ENCODE data around the gene ICE2.
"Not testable (repeated sequence)": the region's sequence is repeated elsewhere in the genome, so short reads cannot be mapped to it uniquely, and the experiment has no call there.

Gene ICE2

GRCh38 chr15:60442031-60442650 lies 36.8 kb downstream of the ICE2 start:
- DNase-seq: no peak

GRCh38 chr15:60441331-60441730 lies 37.6 kb downstream of the ICE2 start:
- no peak for DNase-seq

DNA sequence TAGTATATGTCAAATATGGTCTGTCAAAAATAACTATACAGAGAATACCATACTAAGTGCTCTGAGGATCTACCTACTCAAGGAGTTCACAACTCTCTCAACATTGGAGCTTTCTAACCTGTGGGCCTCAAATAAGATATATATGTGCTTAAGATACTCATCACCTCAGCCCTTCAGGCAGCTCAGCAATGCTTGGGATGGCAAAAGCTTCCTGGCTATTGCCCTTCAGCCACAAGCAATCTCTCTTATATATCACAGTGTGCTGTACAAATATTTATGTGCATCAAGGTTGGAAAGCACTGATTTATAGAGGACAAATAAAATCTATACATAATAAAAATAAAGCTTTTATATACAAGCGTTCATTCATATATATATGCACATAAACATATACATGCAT lies 40.3 kb downstream of the ICE2 start:
- no peak for DNase-seq

- DNase-seq: no peak
Measured at GRCh38 chr15:60428935-60429334, 50.0 kb downstream of the ICE2 start.

GRCh38 chr15:60426870-60427508 lies 52.0 kb downstream of the ICE2 start:
- no peak for DNase-seq

- no peak for DNase-seq
Measured at GRCh38 chr15:60425461-60425860, 53.5 kb downstream of the ICE2 start.

DNA sequence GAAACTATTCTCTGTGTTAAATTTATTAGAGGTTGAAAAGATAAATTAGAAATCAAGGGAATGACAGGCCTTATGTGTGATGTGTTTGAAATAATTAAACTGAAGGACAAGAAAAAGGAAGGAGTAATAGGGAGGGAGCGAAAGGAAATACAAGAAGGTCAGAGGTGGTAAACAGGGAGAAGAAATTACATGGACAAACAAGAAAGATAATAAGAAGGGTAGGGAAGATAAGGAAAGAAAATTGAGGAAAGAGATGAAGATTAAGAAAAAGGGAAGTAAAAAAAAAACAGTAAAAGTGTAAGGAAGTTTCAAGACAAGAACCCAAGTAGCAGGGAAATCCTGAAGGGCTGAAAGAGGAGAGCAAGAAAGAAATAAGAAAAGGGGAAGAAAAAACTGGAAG lies 54.9 kb downstream of the ICE2 start:
- no peak for DNase-seq

- no peak for DNase-seq
Measured at GRCh38 chr15:60423537-60423936, 55.4 kb downstream of the ICE2 start.

GRCh38 chr15:60421544-60421943 lies 57.4 kb downstream of the ICE2 start:
- no peak for DNase-seq

DNA sequence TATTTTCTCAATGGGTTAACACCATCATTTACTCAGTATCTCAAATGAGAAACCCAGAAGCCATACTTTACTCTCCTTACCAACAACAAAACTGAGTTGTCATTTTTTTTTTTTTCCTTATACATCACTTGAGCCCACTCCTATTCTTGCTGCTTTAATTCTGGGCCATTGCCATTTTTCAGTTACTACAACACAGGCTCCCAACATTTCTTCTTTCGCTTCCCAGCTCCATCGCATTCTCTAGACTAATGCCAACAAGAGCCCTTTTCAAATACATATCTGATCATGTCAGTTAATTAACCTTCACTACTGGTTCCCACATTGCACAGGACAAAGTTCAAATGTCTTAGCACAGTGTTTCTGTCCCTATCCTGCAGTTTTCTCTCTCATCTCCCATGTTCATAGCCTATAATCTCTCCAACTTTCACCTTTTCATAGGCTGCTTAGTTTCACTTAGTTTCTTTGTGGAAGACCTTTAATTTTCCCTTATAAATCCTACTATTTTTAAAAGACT lies 58.7 kb downstream of the ICE2 start:
- DNase-seq: no peak

DNA sequence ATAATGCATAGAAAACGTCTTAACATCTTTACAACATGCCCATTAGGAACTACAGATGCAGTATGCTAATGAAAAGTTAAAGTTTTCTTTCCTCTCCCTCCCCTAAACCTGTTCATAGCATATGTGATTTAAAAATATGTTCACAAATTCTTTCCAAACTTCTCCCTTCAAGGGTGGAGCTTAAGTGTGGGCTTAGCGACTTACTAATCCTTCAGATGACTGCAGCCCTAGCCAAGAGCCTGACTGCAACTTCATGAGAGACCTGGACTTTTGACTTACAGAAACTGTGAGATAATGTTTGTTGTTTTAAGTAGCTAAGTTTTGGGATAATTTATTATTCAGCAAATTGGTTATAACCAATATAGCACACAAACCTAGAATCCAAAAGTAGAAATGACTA lies 59.2 kb downstream of the ICE2 start:
- no peak for DNase-seq

- no peak for DNase-seq
Measured at GRCh38 chr15:60418096-60418495, 60.8 kb downstream of the ICE2 start.

DNA sequence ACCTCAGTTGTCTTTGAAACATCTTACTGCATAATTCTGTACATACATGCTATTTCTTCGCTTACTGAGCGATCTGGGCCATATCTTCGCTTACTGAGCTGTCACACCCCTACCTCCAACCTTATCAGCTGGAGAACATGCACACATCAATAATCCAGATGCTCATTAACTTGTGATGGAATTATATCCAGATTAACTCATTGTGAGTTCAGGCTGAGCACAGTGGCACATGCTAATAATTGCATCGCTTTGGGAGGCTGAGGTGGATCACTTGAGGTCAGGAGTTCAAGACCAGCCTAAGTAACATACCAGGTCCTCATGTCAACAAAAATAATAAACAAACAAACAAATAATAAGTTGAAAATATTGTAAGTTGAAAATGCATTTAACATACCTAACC lies 61.8 kb downstream of the ICE2 start:
- DNase-seq: no peak

DNA sequence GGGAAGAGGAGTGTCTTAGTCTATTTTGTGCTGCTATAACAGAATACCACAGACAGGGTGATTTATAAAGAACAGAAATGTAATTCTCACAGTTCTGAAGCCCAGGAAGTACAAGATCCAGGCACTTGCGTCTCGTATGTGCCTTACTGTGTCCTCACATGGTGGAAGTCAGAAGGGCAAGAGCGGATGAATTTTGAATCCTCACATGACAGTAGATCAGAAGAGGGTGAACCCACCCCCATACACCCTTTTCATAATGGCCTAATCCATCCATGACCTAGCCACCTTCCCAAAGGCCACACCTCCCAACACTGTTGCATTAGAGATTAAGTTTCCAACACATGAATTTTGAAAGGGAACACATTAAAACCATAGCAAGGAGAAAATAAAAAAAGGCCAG lies 62.5 kb downstream of the ICE2 start:
- no peak for DNase-seq

- no peak for DNase-seq
Measured at GRCh38 chr15:60414016-60414682, 64.8 kb downstream of the ICE2 start.

GRCh38 chr15:60413231-60413824 lies 65.6 kb downstream of the ICE2 start:
- DNase-seq: no peak

DNA sequence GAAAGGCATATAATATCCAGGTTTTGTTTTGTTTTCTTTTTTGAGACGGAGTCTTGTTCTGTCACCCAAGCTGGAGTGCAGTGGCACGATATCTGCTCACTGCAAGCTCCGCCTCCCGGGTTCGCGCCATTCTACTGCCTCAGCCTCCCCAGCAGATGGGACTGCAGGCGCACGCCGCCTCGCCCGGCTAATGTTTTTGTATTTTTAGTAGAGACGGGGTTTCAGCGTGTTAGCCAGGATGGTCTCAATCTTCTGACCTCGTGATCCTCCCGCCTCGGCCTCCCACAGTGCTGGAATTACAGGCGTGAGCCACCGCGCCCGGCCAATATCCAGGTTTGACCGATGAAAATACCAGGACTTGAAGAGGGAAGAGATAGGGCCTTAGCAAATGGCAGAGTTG lies 66.1 kb downstream of the ICE2 start:
- DNase-seq: not testable (repeated sequence)

GRCh38 chr15:60411774-60412425 lies 67.0 kb downstream of the ICE2 start:
- peak; percentile 45 for DNase-seq

DNA sequence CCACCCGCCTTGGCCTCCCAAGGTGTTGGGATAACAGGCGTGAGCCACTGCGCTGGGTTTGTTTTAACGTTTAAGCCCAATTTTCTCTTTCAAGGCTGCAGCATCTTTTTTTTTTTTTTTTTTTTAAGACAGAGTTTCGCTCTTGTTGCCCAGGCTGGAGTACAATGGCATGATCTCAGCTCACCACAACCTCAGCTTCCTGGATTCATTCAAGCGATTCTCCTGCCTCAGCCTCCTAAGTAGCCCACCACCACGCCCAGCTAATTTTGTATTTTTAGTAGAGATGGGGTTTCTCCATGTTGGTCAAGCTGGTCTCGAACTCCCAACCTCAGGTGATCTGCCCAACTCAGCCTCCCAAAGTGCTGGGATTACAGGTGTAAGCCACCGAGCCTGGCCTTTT lies 68.6 kb downstream of the ICE2 start:
- not testable (repeated sequence) for DNase-seq

DNA sequence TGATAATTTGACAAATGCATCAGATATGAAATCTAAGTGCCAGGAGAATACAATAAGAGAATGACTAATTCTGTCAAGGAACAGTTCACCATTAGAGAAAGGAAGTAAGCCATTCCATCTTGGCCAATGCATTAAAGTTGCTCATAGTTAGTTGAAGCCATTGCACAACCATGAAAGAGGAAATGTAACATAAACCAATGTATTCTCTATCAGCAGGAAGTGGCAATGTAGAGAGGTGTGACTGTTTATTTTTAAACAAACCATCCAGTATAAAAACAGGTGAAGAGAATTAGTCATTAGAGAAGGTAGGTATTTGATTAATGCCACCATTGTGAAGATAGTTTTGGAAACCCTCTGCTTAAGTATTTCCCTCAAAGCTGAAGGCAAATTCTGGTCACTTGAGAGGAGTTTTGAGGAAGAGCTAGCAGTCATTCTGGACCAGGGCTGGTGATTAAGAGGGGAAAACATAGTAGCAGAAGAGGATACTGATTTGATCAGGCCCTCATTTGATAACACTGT lies 70.4 kb downstream of the ICE2 start:
- DNase-seq: peak; percentile 54

DNA sequence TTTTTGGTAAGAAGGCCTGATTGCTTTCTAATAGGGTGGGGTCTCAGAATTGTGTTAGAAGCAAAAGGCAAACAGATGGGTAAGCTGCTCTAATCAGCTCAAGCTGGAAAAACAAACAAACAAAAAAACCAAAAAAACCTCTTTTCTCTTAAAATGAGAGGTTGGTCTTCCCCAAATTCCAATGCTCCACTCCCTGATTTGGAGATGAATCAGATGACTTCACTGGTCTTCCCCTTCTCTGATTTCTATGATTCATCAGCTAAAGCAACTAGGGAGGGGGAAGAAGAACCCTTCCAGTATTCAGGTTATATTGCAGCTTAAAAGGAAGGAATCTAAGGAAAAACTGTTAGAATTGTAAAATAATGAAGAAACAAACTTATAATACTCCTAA lies 71.5 kb downstream of the ICE2 start:
- DNase-seq: no peak

DNA sequence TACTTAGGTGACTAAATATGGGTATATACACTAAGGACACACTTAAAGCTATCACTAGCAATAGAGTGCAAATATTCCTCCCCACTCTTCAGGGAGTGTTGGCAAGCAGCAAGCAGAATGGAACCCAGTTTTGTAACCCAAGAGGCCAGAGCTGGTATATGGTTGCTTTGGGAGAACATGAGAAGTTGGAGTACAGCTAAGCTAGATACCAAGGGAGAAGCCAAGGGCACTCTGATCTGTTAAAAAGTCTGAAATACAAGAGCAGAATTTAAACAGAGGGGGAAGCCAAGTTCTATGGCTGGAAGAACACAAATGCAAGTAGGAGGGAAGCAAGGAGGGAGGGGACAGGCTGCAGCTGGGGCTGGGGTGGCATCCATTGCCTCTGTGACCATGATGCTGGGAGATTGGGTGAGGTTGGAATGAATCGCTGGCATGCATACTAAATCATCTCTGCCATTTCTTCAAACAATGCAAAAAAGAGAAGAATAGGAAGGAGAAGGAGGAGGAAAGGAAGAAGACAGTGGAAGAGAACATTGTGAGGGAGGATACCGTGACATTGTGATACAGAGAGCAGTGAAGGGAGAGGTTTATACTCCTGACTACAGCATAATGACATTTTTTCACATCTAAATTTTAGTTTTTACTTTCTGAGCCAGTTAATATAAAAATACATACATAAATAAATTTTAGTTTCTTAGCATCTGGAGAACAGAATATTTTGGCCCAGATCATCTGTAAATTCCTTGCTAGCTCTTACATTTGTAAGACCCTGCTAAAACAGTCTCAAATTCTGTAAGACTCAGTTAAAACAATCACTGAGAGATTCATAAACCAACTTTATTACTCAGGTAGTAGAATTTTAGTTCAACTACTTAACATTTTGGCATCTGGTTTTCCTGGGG lies 72.2 kb downstream of the ICE2 start:
- DNase-seq: no peak
